ENCODE data around the gene TM2D1.
"Not testable (repeated sequence)": the region's sequence is repeated elsewhere in the genome, so short reads cannot be mapped to it uniquely, and the experiment has no call there.

DNA sequence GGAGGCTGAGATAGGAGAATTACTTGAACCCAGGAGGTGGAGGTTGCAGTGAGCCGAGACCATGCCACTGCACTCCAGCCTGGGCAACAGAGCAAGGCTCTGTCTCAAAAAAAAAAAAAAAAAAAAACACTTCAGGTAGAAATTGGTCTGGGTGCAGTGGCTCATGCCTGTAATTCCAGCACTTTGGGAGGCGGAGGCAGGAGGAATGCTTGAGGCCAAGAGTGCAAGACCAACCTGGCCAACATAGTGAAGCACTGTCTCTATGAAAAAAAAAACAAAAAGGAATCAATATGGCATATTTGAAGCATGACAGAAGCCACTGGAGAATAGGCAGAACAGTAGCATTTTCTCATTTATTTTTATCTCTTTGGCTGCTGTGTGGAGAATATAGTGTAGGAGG is 48.1 kb downstream of the TM2D1 start:
- not testable (repeated sequence) for TF ChIP-seq RAD21, JUND, YY1 (IDR thresholded peaks at IDR 0.05)
- TF ChIP-seq, protein P1, sequence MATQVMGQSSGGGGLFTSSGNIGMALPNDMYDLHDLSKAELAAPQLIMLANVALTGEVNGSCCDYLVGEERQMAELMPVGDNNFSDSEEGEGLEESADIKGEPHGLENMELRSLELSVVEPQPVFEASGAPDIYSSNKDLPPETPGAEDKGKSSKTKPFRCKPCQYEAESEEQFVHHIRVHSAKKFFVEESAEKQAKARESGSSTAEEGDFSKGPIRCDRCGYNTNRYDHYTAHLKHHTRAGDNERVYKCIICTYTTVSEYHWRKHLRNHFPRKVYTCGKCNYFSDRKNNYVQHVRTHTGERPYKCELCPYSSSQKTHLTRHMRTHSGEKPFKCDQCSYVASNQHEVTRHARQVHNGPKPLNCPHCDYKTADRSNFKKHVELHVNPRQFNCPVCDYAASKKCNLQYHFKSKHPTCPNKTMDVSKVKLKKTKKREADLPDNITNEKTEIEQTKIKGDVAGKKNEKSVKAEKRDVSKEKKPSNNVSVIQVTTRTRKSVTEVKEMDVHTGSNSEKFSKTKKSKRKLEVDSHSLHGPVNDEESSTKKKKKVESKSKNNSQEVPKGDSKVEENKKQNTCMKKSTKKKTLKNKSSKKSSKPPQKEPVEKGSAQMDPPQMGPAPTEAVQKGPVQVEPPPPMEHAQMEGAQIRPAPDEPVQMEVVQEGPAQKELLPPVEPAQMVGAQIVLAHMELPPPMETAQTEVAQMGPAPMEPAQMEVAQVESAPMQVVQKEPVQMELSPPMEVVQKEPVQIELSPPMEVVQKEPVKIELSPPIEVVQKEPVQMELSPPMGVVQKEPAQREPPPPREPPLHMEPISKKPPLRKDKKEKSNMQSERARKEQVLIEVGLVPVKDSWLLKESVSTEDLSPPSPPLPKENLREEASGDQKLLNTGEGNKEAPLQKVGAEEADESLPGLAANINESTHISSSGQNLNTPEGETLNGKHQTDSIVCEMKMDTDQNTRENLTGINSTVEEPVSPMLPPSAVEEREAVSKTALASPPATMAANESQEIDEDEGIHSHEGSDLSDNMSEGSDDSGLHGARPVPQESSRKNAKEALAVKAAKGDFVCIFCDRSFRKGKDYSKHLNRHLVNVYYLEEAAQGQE (IDR thresholded peaks at IDR 0.05) = not testable (repeated sequence)
- TF ChIP-seq, protein P2, sequence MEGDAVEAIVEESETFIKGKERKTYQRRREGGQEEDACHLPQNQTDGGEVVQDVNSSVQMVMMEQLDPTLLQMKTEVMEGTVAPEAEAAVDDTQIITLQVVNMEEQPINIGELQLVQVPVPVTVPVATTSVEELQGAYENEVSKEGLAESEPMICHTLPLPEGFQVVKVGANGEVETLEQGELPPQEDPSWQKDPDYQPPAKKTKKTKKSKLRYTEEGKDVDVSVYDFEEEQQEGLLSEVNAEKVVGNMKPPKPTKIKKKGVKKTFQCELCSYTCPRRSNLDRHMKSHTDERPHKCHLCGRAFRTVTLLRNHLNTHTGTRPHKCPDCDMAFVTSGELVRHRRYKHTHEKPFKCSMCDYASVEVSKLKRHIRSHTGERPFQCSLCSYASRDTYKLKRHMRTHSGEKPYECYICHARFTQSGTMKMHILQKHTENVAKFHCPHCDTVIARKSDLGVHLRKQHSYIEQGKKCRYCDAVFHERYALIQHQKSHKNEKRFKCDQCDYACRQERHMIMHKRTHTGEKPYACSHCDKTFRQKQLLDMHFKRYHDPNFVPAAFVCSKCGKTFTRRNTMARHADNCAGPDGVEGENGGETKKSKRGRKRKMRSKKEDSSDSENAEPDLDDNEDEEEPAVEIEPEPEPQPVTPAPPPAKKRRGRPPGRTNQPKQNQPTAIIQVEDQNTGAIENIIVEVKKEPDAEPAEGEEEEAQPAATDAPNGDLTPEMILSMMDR (IDR thresholded peaks at IDR 0.05; ENCODE audit: low read depth, low read length, missing input control) = not testable (repeated sequence)

Measured in liver (tissue), 3 donors.